Measurements from ENCODE around the gene NUP62.

The NUP62 gene

GRCh38 chr19:49863254-49863934 lies 65.9 kb downstream of the NUP62 start:
- no peak for ATAC-seq
- TF ChIP-seq ARNTL (CRISPR knock-in tag; IDR thresholded peaks at IDR 0.05; ENCODE audit: borderline replicate concordance, low read depth) (no peak), ZNF8 (CRISPR knock-in tag; IDR thresholded peaks at IDR 0.05) (no peak), BACH2 (CRISPR knock-in tag; IDR thresholded peaks at IDR 0.05; ENCODE audit: borderline replicate concordance) (no peak), ZNF70 (CRISPR knock-in tag; IDR thresholded peaks at IDR 0.05) (no peak), TSHZ2 (CRISPR knock-in tag; IDR thresholded peaks at IDR 0.05) (no peak), CSDC2 (CRISPR knock-in tag; IDR thresholded peaks at IDR 0.05) (no peak)

GRCh38 chr19:49862391-49863253 lies 66.7 kb downstream of the NUP62 start:
- ATAC-seq, result no peak
- TF ChIP-seq ZNF70 (CRISPR knock-in tag; IDR thresholded peaks at IDR 0.05) (no peak), TSHZ2 (CRISPR knock-in tag; IDR thresholded peaks at IDR 0.05) (no peak), TCF4 (CRISPR knock-in tag; IDR thresholded peaks at IDR 0.05; ENCODE audit: borderline replicate concordance) (no peak), ZNF8 (CRISPR knock-in tag; IDR thresholded peaks at IDR 0.05) (no peak), POU6F1 (CRISPR knock-in tag; IDR thresholded peaks at IDR 0.05; ENCODE audit: borderline replicate concordance, low read depth) (no peak), ZC3H10 (CRISPR knock-in tag; IDR thresholded peaks at IDR 0.05) (no peak)

GRCh38 chr19:49861541-49862378 lies 67.5 kb downstream of the NUP62 start:
- no peak for ATAC-seq
- TF ChIP-seq TOX (CRISPR knock-in tag; IDR thresholded peaks at IDR 0.05; ENCODE audit: borderline replicate concordance) (no peak), TSHZ2 (CRISPR knock-in tag; IDR thresholded peaks at IDR 0.05) (no peak), ISL1 (CRISPR knock-in tag; IDR thresholded peaks at IDR 0.05) (no peak), ZFP3 (CRISPR knock-in tag; IDR thresholded peaks at IDR 0.05) (no peak), ZNF8 (CRISPR knock-in tag; IDR thresholded peaks at IDR 0.05) (no peak)

- ATAC-seq, result no peak
- TF ChIP-seq ZFP3 (CRISPR knock-in tag; IDR thresholded peaks at IDR 0.05), result no peak
- no peak for TF ChIP-seq CSRNP3 (CRISPR knock-in tag; IDR thresholded peaks at IDR 0.05)
- TF ChIP-seq RARB (CRISPR knock-in tag; IDR thresholded peaks at IDR 0.05), result no peak
- no peak for TF ChIP-seq PATZ1 (CRISPR knock-in tag; IDR thresholded peaks at IDR 0.05; ENCODE audit: borderline replicate concordance)
- no peak for TF ChIP-seq CREB5 (CRISPR knock-in tag; IDR thresholded peaks at IDR 0.05; ENCODE audit: low read depth)
- no peak for TF ChIP-seq SNAI2 (CRISPR knock-in tag; IDR thresholded peaks at IDR 0.05)
Observed at GRCh38 chr19:49861107-49861506, 68.2 kb downstream of the NUP62 start.
